GM19455 (cell line): ENCODE measurements around the gene GOLGA6L24.
"Not testable (repeated sequence)": the region's sequence is repeated elsewhere in the genome, so short reads cannot be mapped to it uniquely, and the experiment has no call there.

Experiments
- ATAC-seq: cut with Tn5 transposase; IDR thresholded peaks from one replicate; pipeline ENCODE4 v1.9.1; 2021; ENCODE audit not compliant: unreplicated experiment

GOLGA6L24 gene

GRCh38 chr15:28357984-28358383 is at the start of gene GOLGA6L24:
Gene GOLGA6L24, minus strand, starts transcription at chr15:28358084. Its CDS starts 61 bp downstream, at chr15:28358023.
- ATAC-seq = not testable (repeated sequence)

- not testable (repeated sequence) for ATAC-seq
Measured at GRCh38 chr15:28402774-28403435, 45.0 kb upstream of the GOLGA6L24 start.

- not testable (repeated sequence) for ATAC-seq
Measured at GRCh38 chr15:28396022-28396421, 38.1 kb upstream of the GOLGA6L24 start.

GRCh38 chr15:28380053-28380452 is 22.2 kb upstream of the GOLGA6L24 start:
- not testable (repeated sequence) for ATAC-seq

GRCh38 chr15:28378364-28378763 is 20.5 kb upstream of the GOLGA6L24 start, which contains the start of gene GOLGA8F:
Gene GOLGA8F, plus strand, starts transcription at chr15:28378664. Its CDS starts 98 bp downstream, at chr15:28378762.
- ATAC-seq = not testable (repeated sequence)

GRCh38 chr15:28365502-28365901 is 7.6 kb upstream of the GOLGA6L24 start:
- not testable (repeated sequence) for ATAC-seq

GRCh38 chr15:28322129-28322588 is 35.7 kb downstream of the GOLGA6L24 start, which contains the start of gene HERC2:
Gene HERC2, minus strand, starts transcription at chr15:28322179. Its CDS starts 746 bp downstream, at chr15:28321433.
- not testable (repeated sequence) for ATAC-seq

GRCh38 chr15:28321358-28322078 is 36.4 kb downstream of the GOLGA6L24 start:
- ATAC-seq = not testable (repeated sequence)

GRCh38 chr15:28319725-28320124 is 38.2 kb downstream of the GOLGA6L24 start:
- not testable (repeated sequence) for ATAC-seq

- ATAC-seq = not testable (repeated sequence)
Measured at GRCh38 chr15:28318828-28319227, 39.1 kb downstream of the GOLGA6L24 start.

GRCh38 chr15:28318122-28318521 is 39.8 kb downstream of the GOLGA6L24 start:
- ATAC-seq = not testable (repeated sequence)

GRCh38 chr15:28316958-28317357 is 40.9 kb downstream of the GOLGA6L24 start:
- not testable (repeated sequence) for ATAC-seq

- ATAC-seq = not testable (repeated sequence)
Measured at GRCh38 chr15:28310454-28310853, 47.4 kb downstream of the GOLGA6L24 start.

- ATAC-seq = not testable (repeated sequence)
Measured at GRCh38 chr15:28308718-28309117, 49.2 kb downstream of the GOLGA6L24 start.
